OCI-LY7 (cell line): ENCODE measurements around the gene ZFR. TPM values are rescaled to one million over a fixed set of nuclear protein-coding genes. Genes with fewer than 3 reads are reported as not detected.

ENCODE experiments used
- microRNA-seq: library from miRNA; unstranded; fragments of <30 nt; microRNA quantifications from one replicate; pipeline ENCODE4 v1.2.0, GENCODE V29; 2022; ENCODE audit warnings: borderline replicate concordance
- small RNA-seq: library from RNA; depleted of rRNA; stranded (forward); fragments of <200 nt; gene quantifications from one replicate; pipeline ENCODE3, GENCODE V24; 2014
- total RNA-seq, 2 experiments: library from RNA; depleted of rRNA in 1 of 2; stranded (reverse); fragments of >200 nt in 1 of 2; shearing (Covaris generic) in 1 of 2; gene quantifications; 2 replicates each; pipeline ENCODE4 v1.2.3, GENCODE V29; 2014 to 2022

The ZFR gene
- total RNA-seq, 2 experiments from 2014 or later, result 54.8 to 63.4 TPM

Small RNA genes lying within 50 kb of the gene (microRNA-seq; reads per million reads assigned to microRNA genes)
- 20.4 reads per million, percentile 28 among the genes with 10 or more reads in this experiment for gene MIR579

Small RNA genes lying within 50 kb of the gene (small RNA-seq; reads per million reads assigned to genes)
- gene MIR579 (not detected), gene RNU6-378P (not detected)

Other genes with a start within 250 kb of the ZFR start
- 32.5 and 33.6 TPM in 2 replicates for gene MTMR12, start 131.8 kb downstream of the ZFR start, total RNA-seq (2014; rRNA removed; shearing (Covaris generic))
- 71.7 and 71.9 TPM in 2 replicates for gene MTMR12, start 131.8 kb downstream of the ZFR start, total RNA-seq (2022)
- gene SUB1, start 140.8 kb upstream of the ZFR start, total RNA-seq (2014; rRNA removed; shearing (Covaris generic)), result 40.3 and 56.9 TPM in 2 replicates
- 69.2 and 82.2 TPM in 2 replicates for gene SUB1, start 140.8 kb upstream of the ZFR start, total RNA-seq (2022)